HEK293 (cell line): ENCODE results near the gene UBE3B.

ENCODE experiments used
- CTCF ChIP-seq: fragments of 450-650 bp; formaldehyde crosslinking; IDR thresholded peaks from 2 replicates; pipeline ENCODE4 v1.5.1; 2016; ENCODE audit warnings: missing biosample characterization, missing genetic modification characterization
- OSR2 ChIP-seq: fragments of 450-650 bp; formaldehyde crosslinking; IDR thresholded peaks from 2 replicates; pipeline ENCODE4 v1.5.1; 2016; ENCODE audit warnings: missing biosample characterization, missing genetic modification characterization
- SETDB1 ChIP-seq: IDR thresholded peaks from one replicate; pipeline ENCODE4 v1.6.1; 2017; ENCODE audit warnings: mild to moderate bottlenecking, low read length, moderate library complexity, mixed read lengths; ENCODE audit not compliant: insufficient read length
- ZBTB21 ChIP-seq: fragments of 450-650 bp; formaldehyde crosslinking; IDR thresholded peaks from 2 replicates; pipeline ENCODE4 v1.5.1; 2017; ENCODE audit warnings: missing biosample characterization, missing genetic modification characterization
- ZBTB8A ChIP-seq: fragments of 450-650 bp; formaldehyde crosslinking; IDR thresholded peaks from 2 replicates; pipeline ENCODE4 v1.5.1; 2016; ENCODE audit warnings: missing biosample characterization, missing genetic modification characterization
- ZNF530 ChIP-seq: fragments of 450-650 bp; formaldehyde crosslinking; IDR thresholded peaks from 2 replicates; pipeline ENCODE4 v1.5.1; 2016; ENCODE audit warnings: low read depth, missing biosample characterization, missing genetic modification characterization
- ZSCAN18 ChIP-seq: fragments of 450-650 bp; formaldehyde crosslinking; IDR thresholded peaks from 2 replicates; pipeline ENCODE4 v1.5.1; 2016; ENCODE audit warnings: missing biosample characterization, missing genetic modification characterization
- TF ChIP-seq, protein P1 (sequence below): fragments of 450-650 bp; formaldehyde crosslinking; IDR thresholded peaks from 2 replicates; pipeline ENCODE4 v1.5.1; 2016; ENCODE audit warnings: missing biosample characterization, missing genetic modification characterization

- TF ChIP-seq ZNF530 (tag by site-specific recombination) (no peak), ZBTB8A (tag by site-specific recombination) (no peak), SETDB1 (no peak), OSR2 (no peak), CTCF (tag by site-specific recombination) (peak; percentile 64), ZSCAN18 (no peak), ZBTB21 (no peak)
- TF ChIP-seq, protein P1, sequence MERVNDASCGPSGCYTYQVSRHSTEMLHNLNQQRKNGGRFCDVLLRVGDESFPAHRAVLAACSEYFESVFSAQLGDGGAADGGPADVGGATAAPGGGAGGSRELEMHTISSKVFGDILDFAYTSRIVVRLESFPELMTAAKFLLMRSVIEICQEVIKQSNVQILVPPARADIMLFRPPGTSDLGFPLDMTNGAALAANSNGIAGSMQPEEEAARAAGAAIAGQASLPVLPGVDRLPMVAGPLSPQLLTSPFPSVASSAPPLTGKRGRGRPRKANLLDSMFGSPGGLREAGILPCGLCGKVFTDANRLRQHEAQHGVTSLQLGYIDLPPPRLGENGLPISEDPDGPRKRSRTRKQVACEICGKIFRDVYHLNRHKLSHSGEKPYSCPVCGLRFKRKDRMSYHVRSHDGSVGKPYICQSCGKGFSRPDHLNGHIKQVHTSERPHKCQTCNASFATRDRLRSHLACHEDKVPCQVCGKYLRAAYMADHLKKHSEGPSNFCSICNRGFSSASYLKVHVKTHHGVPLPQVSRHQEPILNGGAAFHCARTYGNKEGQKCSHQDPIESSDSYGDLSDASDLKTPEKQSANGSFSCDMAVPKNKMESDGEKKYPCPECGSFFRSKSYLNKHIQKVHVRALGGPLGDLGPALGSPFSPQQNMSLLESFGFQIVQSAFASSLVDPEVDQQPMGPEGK (tag by site-specific recombination): no peak
Measured at GRCh38 chr12:109432842-109433304, 44.6 kb upstream of the UBE3B start.
